HG03565 (cell line): Measurements from ENCODE around the gene MAML3.
A peak's percentile ranks its signal among the peaks of the same experiment; 100 is the strongest.

Source experiments
- ATAC-seq: cut with Tn5 transposase; IDR thresholded peaks from one replicate; pipeline ENCODE4 v1.9.1; 2021; ENCODE audit warnings: mild to moderate bottlenecking, moderate library complexity; ENCODE audit not compliant: unreplicated experiment

Gene MAML3

DNA sequence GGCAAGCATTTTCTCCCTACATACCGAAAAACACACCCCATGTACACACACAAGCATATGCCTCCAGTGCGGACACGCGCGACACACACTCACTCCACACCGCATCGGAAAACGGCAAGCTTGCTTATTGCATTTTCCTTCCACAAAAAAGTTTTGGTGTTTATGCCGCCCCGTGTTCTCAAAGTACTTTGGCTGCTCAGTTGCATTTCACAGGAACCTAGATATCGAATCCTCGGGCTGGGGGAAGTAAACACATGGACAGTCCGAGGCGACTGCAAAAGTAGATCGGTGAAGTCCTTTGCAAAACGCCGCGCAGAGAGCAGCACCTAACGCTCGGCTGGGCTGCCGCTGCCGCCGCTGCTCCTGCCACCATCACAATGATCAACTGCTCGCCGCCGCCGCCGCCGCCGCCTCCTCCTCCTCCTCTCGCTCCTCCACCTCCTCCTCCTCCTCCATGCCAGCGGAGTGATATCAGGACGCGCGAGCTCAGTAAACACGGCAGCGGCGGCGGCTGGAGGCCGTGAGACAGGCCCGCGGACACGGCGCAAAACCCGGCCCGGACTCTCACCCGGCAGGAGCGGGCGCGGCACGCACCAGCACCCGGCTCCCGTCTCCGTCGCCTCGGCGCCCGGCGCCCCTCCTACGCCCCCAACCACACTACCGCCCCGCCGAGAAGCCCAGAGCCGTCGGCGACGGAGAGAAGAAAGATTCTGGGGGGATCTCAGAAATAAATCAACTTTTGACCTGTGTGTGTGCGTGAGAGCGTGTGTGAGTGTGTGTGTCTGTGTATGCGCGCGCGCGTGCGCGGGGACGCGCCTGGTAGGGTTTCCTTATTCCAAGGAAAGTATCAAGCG is at the start of gene MAML3:
Gene MAML3, minus strand, starts transcription at position 467 of the 854 bp plus-strand sequence. CDS start 857 bp downstream, outside the sequence.
- ATAC-seq = peak; percentile 35

DNA sequence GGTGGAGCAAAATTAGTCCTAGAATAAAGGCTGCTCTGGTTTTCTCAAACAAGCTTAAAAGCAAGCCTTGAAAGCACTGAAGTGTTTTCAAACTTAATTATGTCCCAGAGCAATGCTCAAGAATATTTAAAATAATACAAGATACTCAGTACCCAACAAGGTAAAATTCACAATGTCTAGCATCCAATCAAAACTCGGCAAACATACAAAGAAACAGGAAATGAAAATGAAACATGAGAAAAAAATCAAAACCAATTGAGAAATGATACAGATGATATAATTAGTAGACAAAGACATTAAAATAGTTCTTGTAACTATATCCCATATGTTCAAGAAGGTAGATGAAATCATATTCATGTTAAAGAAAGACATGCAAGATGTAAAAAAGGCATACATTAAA is 45.0 kb upstream of the MAML3 start:
- ATAC-seq = no peak

DNA sequence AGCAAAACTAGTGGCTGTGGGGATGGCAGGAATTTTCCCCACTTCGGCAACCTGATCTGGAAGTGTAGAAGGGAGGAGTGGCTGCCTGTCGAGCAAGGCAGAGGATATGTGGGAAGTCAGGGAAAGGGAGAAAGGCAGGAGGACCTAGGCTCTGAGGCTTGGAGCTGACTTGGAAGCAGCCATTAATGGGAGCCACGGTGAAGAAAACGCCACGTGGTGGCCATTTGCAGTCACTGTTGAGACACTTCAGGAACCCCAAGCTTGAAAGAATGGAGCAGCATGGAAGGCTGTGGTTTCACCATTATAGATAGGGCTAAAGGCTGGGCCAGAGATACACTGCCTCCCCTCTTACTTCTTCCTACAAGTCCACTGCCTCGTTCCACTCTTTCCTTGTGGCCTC is 41.8 kb upstream of the MAML3 start:
- ATAC-seq = no peak

DNA sequence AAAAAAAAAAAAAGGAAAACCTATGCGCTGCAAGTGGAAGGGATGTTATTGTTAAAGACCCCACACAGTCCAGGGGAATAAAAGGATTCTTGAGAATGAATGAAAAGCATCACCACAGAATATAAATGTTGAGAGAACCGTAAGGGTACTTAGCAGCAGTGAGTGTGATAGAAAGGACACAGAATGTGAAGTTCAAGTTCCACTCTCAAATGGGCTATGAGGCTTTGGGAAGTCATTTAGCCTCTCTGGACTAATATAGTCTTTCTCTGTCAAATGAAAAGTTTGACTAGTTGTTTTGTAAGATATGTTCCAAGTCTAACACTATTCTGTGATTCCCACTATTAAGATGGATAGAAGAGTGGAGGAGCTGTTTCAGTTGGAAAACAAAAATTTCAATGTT is 35.8 kb upstream of the MAML3 start:
- no peak for ATAC-seq

DNA sequence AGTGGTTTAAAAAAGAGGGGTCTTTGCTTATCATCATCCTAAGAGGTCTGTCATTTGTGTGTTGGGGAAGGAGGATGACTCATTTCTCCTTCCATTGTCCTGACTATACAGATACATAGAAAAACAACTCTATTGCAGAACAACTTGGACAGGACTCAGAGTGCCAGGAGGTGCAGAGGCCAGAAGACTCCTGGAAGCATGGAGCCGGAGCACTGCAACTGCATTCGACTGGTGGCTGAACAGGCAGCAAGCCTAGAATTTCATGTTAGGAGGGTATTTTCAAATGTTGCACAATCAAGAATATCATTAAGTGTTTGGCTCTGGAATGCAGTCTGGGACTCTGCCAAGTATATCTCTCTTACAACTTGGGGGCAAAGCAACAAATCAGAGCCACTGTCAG is 35.0 kb upstream of the MAML3 start:
- ATAC-seq = no peak

DNA sequence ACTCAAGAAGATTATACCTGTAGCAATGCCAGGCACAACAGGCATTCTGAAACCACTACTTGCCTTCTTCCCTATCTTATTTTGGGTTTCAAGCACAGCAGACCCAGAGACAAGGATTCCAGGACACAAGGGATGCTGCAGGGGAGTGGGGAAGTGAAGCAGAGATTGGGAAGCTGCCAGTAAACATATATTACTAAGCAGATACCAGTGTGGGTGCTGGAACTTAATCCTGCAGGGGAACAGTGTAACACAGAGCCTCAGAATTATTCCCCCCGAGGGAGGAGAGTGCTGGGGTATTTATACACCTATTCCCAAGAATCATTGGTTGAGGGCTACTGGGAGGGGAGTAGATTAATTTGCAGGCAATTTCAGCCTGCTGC is 33.3 kb upstream of the MAML3 start:
- ATAC-seq = no peak

DNA sequence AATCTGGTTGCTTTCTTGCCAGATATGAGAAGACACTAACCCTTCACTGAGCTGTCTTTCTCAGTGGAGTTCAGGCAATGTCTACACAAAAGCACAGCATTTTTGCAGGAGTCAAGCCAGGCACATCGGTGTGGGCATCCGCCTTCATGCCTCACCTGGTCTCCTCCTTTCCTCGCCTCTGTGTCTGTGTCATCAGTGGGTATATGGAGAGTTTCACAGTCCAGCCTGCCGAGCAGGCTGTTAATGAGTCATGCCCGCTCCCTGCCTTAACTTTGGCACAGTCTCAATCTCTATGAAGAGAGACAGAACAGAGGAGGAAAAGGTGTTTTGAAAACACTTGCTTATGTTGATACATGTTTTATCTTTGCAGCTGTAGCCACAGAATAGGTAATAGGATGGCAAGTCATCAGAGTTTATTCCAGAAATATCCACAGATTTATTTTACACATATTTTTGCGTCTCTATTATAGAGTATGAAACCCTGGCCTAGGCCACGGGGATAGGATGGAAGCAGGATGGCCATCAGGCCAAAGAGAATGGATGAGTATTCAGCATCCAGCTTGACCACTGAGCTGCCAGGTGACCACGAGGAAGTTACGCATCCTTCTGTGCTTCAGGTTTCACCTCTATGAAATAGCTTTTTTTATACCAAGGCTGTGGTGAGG is 32.8 kb upstream of the MAML3 start:
- ATAC-seq = no peak

DNA sequence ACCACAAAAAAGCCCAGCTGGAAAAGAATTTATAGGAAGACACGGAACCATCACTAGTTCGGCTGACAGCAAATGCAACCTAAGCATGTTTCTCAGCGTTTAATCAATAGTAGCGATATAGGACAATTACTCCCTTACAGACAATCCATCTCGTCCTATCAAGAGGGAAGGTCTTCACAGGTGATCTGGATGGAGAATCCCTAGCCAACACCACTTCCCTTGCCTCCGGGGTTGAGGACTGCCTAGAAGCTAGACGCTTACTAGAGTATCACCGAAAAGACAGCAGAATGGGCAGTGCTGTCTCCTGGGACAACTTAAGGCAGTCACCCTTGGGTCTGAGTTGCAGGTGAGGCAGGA is 32.1 kb upstream of the MAML3 start:
- ATAC-seq = no peak

DNA sequence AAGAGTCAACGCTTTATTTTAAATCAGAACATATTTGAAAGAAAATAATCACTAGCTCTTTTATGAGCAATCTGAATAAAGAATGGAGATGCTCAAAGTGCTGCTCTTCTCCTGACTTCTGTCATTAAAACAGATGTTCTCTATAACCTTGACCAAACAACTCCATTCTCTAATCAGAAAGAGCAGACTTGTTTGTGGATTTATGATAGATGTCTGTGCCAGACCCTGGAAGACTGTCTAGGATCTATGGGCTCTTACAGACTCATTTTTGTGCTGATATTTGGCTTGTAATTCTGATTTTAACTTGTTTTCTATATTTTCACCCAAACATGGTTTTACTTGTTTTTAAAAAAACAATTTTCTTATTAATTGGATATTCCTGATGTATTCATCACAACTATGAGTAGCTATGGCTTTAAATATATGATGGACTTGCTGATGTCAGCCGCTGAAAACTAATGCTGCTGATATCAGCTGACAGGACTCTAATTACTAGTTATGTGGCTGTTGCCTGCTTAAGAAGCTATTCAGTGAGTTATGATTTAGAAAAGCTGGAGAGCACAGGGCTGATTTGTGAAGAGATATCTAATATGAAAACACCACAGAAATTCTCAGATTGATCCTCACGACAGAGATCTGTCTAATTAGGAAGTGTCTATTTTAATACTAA is 31.6 kb upstream of the MAML3 start:
- ATAC-seq = no peak

DNA sequence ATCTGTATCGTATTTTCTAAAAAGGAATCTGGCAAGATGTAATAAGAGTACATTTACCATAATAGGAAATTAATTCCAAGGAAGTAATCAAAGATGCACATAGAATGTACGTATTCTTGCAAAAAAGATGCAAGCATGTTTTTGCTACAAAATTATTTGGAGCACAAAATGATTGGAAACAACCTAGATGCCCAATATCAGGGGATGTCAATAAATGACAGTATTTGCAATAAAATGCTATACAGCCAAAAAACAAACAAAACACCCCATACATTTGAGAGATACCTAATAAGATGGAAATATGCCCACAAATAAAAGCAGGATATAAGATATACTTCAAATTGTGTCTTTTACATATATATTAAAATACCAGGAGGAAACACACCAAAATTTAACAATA is 29.3 kb upstream of the MAML3 start:
- ATAC-seq = no peak

DNA sequence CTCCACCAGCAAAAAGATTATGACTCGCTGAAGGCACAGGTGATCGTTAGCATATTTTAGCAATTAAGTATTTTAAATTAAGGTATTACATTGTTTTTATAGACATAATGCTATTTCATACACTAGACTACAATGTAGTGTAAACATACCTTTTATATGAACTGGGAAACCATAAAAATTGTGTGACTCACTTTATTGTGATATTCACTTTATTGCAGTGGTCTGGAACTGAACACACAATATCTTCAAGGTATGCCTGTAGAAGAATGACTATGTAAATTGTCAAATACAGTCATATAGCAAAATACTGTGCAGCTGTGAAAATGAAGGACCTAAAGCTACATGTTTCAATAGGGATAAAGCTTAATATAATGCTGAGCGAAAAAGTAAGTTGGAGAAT is 26.6 kb upstream of the MAML3 start:
- ATAC-seq = no peak

DNA sequence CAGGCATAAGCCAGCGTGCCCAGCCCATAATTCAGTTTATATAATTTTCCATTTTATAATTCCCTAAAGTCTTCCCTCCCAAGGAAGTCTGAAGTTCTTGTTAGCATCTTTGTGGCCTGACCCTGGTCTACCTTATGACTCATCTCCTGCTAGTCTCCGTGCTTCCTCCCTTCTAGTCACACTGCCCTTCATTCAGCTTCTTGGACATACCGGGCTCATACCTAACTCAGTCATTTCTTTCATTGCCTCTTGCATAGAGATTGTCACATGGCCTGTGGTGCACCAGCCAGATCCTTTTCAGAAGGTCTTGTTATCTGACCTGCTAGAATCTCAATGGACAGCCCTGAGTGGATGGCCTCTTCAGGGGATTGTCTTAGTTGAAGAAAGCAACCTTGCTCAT is 22.8 kb upstream of the MAML3 start:
- ATAC-seq = no peak

DNA sequence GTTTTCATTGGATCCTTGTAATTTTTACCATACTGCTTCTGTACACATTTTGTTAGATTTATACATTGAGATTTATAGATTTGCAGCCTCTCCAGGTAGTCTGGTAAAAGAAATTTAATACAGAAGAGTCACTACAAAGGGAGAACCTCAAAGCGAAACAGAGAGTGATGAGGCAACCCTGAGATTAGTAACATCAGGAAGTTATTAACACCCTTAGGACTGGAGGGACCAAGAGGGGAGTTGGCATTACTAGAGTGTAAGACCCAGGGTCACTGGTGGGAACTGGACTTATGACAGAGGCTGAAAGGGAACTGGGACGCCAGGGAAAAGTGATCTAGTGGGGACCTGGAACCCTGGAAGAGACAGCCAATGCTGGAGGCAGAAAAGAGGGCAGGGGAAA is 20.6 kb upstream of the MAML3 start:
- ATAC-seq = no peak

DNA sequence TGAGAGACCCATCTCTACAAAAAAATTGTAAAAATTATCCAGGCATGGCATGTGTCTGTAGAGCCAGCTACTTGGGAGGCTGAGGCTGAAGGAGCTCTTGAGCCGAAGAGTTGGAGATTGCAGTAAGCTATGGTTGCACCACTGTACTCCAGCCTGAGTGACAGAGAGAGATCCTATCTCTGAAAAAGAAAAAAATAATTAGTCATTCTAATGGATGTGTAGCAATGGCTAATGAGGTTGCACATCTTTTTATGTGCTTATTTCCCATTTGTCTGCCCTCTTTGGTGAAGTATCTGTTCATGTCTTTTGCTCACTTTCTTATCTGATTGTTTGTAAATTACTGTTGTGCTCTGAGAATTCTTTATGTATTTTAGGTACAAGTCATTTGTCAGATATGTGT is 19.0 kb upstream of the MAML3 start:
- no peak for ATAC-seq

DNA sequence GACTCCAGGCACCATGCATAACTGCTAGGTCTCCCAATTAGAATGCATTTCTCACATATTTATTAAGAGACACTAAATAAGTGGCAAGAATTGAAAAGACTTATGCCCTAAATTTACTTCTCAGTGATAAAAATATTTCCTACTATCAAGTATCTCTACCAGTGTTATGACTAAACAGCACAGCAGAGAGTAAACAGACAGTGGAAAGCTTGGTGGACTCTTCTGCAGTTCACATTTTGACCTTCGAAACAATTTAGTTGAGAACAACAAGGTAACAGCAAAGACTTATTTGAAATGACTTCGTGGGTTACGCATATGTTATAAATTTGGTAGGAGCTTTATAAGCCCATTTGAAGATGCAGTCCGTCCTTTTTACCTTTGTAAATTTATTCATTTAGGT is 16.3 kb upstream of the MAML3 start:
- no peak for ATAC-seq

DNA sequence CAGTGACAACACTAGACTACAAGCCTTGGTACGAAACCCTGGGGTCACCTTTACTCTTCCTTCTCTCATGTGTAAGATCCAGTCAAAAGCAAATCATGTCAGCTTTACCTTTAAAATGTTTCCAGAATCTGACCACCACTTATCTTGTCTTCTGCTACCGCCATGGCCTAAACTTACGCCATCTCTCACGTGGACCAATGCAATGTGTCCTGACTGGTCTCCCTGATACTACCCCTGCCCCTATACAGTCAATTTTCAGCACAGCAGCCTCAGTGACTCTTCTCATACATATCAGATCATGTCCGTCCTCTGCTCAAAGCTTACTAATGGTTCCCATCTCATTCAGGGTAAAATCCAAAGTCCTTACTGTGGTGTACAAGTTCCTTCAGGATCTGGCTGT is 15.0 kb upstream of the MAML3 start:
- no peak for ATAC-seq

DNA sequence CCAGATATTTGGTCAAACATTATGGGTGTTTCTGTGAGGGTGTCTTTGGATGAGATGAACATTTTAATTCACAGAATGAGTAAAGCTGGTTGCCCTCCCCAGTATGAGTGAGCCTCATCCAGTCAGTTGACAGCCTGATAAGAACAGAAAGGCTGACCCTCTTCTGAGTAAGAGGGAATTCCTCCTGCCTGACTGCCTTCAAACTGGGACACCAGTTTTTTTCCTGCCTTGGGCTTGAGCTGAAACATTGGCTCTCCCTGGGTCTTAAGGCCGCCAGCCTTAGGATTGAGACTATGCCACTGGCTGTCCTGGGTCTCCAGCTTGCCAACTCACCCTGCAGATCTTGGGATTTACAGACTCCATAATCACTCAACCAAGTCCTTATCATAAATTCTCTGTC is 14.5 kb upstream of the MAML3 start:
- no peak for ATAC-seq

DNA sequence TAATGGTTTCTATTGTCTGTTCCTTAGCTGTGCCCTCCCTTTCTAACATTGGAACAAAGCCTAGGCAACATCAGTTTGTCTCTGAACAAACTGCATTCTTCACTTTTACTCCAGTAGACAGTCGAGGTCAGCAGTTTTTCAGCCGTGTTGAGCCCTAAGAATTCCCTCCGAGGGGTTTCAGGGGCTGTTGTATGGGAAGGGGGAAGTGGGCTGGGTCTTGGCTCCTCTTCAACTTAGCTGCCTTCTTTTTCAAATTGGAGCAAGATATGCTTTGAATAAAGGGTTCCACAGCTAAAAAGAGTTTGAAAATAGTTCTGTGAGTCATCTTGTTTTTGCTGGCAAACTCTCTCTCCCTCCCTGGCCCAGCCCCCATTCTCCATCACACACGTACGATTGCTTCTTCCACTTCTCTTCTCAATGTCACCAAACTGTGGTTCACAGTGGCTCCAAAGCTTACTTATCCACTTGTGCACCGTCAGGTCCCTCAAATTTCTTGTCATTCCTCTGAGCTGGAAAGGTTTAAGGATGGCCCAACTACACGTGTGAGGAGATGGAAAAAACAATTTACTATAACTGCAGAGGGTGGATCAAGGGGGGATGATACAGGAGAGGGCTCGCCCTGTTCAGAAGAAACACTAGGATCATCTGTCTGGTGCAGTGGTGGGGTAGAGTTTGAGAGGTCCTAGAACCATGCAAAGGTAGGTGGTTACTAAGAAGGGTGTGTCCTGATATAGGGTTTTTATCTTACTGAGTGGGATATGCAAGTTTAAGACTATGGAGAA is 9.2 kb upstream of the MAML3 start:
- no peak for ATAC-seq

DNA sequence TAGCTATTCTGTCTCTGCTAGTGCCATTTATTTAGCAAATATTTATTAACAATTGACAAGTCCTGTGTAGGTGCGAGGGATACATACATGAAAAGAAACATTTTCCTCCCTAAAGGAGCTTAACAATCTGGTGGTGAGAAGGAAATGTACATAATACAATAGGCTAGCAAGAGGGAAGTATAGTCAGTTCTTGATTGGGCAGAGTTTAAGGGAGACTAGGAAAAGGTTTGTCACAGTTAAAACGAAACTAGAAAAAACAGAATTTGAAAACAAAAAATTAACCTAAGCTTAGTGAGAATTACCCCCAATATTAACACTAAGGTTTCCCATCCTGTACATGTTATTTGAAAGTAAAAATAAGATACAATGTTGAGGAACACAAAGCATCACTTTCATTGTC is 8.6 kb upstream of the MAML3 start:
- no peak for ATAC-seq

DNA sequence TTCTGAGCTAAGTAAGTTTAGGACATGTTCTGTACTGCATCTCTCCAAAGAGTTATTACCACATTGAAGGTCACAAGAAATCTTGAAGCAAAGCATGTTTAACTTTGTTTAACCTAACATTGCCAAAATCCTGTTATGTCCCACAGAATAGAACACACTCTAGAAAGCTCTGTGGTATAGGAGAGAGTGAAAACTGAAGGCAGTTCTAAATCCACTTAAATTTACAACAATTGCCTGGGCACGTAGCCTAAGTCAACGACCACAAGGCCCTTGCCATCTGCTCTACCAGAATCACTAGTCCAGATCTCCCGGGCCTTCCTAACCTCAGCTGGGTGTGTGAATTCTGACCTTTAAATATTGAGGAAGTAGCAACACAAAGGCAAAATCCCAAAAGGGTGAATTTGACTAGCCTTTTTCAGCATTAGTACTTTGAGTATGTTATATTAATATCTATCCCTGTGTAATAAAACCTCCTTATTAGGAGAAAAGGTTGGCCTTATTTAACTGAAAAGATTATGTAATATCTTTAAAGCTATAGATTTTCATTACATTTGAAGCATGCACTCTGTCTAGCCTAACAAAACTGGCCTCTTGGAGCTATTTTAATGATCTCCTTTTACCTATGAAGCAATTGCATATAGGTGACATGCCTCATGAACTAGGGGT is 4.5 kb upstream of the MAML3 start:
- ATAC-seq = no peak

DNA sequence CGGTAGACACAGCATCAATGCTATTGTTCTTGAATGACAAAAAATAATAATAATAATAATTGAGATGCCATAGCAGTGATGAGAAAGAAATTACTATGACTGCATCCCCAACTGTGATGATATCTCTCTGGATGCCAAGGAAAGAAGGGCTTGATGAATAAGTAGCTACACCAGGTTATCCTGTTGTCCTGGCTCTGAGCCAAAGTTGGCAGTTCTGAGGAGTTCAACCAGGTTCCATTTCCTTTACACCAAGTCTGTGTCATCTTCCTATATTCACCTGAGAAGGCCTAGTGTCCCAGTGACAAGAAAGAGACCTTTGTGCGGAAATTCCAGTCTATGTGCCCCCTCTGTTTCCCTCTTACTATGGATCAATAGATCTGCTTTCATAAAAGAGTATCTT is 3.4 kb upstream of the MAML3 start:
- ATAC-seq = no peak
